ENCODE results near the gene RALBP1.

RALBP1 gene

DNA sequence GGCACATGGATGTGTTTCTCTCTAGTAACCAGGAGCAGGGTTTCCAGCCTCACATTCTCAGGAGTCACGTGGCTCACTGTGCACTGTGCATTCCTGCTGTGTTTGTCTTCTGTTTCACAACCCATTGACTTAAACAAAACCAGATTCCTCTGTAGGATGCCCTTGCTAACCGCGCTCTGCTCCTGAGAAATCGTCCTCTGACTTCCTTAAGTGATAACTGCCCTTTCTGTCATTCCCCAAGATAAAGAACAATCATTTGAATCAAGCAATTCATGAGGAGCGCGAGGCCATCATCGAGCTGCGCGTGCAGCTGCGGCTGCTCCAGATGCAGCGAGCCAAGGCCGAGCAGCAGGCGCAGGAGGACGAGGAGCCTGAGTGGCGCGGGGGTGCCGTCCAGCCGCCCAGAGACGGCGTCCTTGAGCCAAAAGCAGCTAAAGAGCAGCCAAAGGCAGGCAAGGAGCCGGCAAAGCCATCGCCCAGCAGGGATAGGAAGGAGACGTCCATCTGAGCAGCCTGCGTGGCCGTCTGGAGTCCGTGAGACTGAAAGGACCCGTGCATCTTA lies 60.2 kb downstream of the RALBP1 start:
- no peaks in the 10 kb centered on the region for H3K27me3 Mint-ChIP-seq
- H3K4me1 Mint-ChIP-seq: peaks cover 2% of the 10 kb centered on the region
- no peak for DNase-seq
- H3K9me3 Mint-ChIP-seq: no peaks in the 10 kb centered on the region
- no peak overlapping the region for H3K4me3 Mint-ChIP-seq
- no peak overlapping the region for H3K27ac Mint-ChIP-seq
- CTCF ChIA-PET: no interaction called here
- peaks cover 20% of the 10 kb centered on the region for H3K36me3 Mint-ChIP-seq

GRCh38 chr18:9536354-9537152 lies 61.2 kb downstream of the RALBP1 start:
- no peaks in the 10 kb centered on the region for H3K4me1 Mint-ChIP-seq
- peaks cover 19% of the 10 kb centered on the region for H3K36me3 Mint-ChIP-seq
- no peak overlapping the region for H3K4me3 Mint-ChIP-seq
- CTCF ChIA-PET: no interaction called here
- H3K27me3 Mint-ChIP-seq: no peaks in the 10 kb centered on the region
- no peaks in the 10 kb centered on the region for H3K9me3 Mint-ChIP-seq
- H3K27ac Mint-ChIP-seq: no peak overlapping the region
- DNase-seq: no peak

DNA sequence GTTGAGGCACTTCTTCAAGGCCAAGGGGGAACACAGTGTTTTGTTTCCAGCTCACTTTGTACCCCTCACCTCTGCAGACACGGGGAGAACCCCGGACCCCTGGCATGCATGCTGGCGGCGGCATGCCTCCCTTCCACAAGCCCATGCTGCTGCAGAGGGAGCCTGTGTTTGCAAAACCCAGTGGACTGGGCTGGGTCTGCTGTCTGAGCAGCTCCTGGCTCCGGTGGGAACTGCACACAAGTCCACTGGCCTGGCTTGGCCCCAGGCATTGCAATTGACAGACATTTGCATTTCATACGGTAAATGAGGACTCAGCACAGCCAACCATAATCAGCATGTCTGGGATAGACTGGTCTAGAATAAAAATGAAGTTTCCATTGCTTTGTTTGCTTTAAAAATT lies 62.4 kb downstream of the RALBP1 start:
- H3K4me1 Mint-ChIP-seq: no peaks in the 10 kb centered on the region
- H3K36me3 Mint-ChIP-seq: peaks cover 20% of the 10 kb centered on the region
- H3K9me3 Mint-ChIP-seq: no peaks in the 10 kb centered on the region
- DNase-seq: no peak
- no peak overlapping the region for H3K27ac Mint-ChIP-seq
- no peak overlapping the region for H3K4me3 Mint-ChIP-seq
- CTCF ChIA-PET: interaction anchor here (0.6 kb wide), 1 partner anchor 58 kb away, joined by 3 read pairs; no protein-coding TSS in a partner anchor
- no peaks in the 10 kb centered on the region for H3K27me3 Mint-ChIP-seq

DNA sequence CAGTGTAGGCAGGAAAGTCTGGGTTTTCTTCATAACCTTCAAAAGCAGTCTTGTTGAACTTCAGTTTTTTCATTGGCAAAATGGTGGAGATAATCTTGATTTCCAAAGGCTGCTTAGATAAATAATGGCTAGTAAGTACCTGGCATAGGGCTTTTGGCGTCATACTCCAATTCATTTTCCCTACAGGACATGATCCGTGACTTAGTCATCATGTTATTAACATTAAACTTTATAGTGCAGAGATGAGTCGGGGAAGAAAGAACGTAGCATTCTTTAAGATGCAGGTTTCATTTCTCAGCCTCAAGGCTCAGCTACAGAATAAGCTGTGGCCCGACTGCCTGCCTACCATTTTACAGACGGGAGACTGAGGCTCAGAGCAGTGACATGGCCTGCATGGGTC lies 64.0 kb downstream of the RALBP1 start:
- no peaks in the 10 kb centered on the region for H3K9me3 Mint-ChIP-seq
- no peak overlapping the region for H3K4me3 Mint-ChIP-seq
- DNase-seq: no peak
- CTCF ChIA-PET: no interaction called here
- H3K4me1 Mint-ChIP-seq: no peaks in the 10 kb centered on the region
- no peaks in the 10 kb centered on the region for H3K27me3 Mint-ChIP-seq
- no peak overlapping the region for H3K27ac Mint-ChIP-seq
- H3K36me3 Mint-ChIP-seq: peaks cover 15% of the 10 kb centered on the region

- no peaks in the 10 kb centered on the region for H3K27me3 Mint-ChIP-seq
- H3K4me1 Mint-ChIP-seq: no peaks in the 10 kb centered on the region
- H3K36me3 Mint-ChIP-seq: peaks cover 15% of the 10 kb centered on the region
- DNase-seq: no peak
- no peak overlapping the region for H3K27ac Mint-ChIP-seq
- CTCF ChIA-PET: no interaction called here
- no peak overlapping the region for H3K4me3 Mint-ChIP-seq
- no peaks in the 10 kb centered on the region for H3K9me3 Mint-ChIP-seq
These were observed 64.6 kb downstream of the RALBP1 start for GRCh38 chr18:9539938-9540337.

- Mint-ChIP-seq H3K27ac (no peak overlapping the region), H3K27me3 (no peaks in the 10 kb centered on the region), H3K4me3 (no peak overlapping the region), H3K4me1 (no peaks in the 10 kb centered on the region), H3K9me3 (no peaks in the 10 kb centered on the region), H3K36me3 (peaks cover 15% of the 10 kb centered on the region)
- CTCF ChIA-PET: no interaction called here
- DNase-seq: no peak
These were observed 67.6 kb downstream of the RALBP1 start for GRCh38 chr18:9542924-9543323.

DNA sequence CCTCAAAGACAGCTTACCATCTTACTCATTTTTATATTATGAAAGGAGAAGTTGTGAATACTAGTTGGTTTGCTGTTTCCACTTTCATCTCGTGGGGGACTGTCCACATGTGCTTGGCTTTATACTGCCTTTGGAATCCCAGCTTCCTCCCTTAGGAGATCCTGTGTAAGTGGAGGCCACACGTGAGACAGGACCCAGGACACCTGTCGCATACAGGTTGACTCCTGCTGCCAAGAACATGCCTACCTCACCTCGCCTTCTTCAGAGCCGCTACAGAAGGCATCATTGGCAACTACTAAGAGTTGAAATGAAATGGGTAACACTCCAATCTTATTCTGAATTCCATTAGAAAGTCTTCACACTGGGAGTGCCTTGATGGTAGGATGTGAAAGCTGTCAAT lies 69.7 kb downstream of the RALBP1 start:
- Mint-ChIP-seq H3K4me3 (no peak overlapping the region), H3K36me3 (peaks cover 23% of the 10 kb centered on the region), H3K27me3 (no peaks in the 10 kb centered on the region), H3K27ac (no peak overlapping the region), H3K4me1 (no peaks in the 10 kb centered on the region), H3K9me3 (no peaks in the 10 kb centered on the region)
- CTCF ChIA-PET: no interaction called here
- no peak for DNase-seq

GRCh38 chr18:9546468-9546867 lies 71.2 kb downstream of the RALBP1 start:
- H3K27me3 Mint-ChIP-seq: no peaks in the 10 kb centered on the region
- peaks cover 25% of the 10 kb centered on the region for H3K36me3 Mint-ChIP-seq

DNA sequence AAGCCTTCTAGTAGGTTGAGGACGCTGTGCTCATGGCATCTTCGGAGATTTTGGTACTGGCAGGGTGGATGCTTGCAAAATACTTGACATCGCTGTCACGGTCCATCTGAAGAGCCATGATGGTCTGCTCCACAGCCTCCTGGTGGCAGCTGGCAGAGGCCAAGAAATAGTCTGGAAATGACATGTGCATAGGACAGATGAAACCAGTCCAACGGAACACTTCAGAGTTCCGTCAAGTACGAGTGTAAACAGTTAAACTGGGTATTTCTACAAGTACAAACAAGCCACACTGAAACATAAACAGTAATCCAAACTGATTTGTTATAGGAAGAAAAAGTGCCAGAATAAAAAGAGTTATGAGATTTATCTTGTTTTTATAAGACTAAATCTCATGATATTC lies 72.5 kb downstream of the RALBP1 start:
- H3K9me3 Mint-ChIP-seq: peaks cover 2% of the 10 kb centered on the region

More at GRCh38 chr18:9546468-9546867, 71.2 kb downstream of the RALBP1 start:
- DNase-seq: no peak
- no peak overlapping the region for H3K4me3 Mint-ChIP-seq
- H3K27ac Mint-ChIP-seq: no peak overlapping the region
- CTCF ChIA-PET: no interaction called here
- H3K9me3 Mint-ChIP-seq: no peaks in the 10 kb centered on the region
- no peaks in the 10 kb centered on the region for H3K4me1 Mint-ChIP-seq

GRCh38 chr18:9549405-9549804 lies 74.1 kb downstream of the RALBP1 start:
- Mint-ChIP-seq H3K9me3 (peaks cover 3% of the 10 kb centered on the region), H3K27me3 (no peaks in the 10 kb centered on the region), H3K4me3 (no peak overlapping the region), H3K36me3 (peaks cover 44% of the 10 kb centered on the region), H3K4me1 (no peaks in the 10 kb centered on the region), H3K27ac (no peak overlapping the region)
- CTCF ChIA-PET: no interaction called here
- no peak for DNase-seq

More for the DNA sequence above, 72.5 kb downstream of the RALBP1 start:
- H3K4me3 Mint-ChIP-seq: no peak overlapping the region
- H3K27me3 Mint-ChIP-seq: no peaks in the 10 kb centered on the region
- CTCF ChIA-PET: no interaction called here
- DNase-seq: no peak
- no peak overlapping the region for H3K27ac Mint-ChIP-seq
- no peaks in the 10 kb centered on the region for H3K4me1 Mint-ChIP-seq
- peaks cover 33% of the 10 kb centered on the region for H3K36me3 Mint-ChIP-seq

DNA sequence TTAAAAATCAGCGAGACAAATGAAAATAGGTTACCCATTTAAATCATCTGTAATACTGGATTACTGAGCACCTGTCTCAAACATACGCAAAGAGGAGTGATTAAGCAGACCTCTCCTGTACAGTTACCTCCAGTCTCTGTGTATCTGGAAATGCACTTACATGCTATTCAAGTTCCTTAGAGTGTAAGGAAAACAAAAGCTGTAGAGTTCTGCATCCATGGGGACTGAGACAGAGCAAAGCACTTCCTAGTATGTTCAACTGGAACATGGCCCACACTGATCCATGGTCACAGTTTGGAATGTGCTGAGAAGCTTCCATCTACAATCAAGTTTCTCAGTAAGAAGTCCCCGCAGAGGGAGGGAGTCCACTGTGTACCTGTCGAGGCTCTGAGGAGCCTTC lies 75.1 kb downstream of the RALBP1 start:
- H3K4me3 Mint-ChIP-seq: no peak overlapping the region
- peaks cover 3% of the 10 kb centered on the region for H3K9me3 Mint-ChIP-seq
- CTCF ChIA-PET: no interaction called here
- no peak for DNase-seq
- no peaks in the 10 kb centered on the region for H3K4me1 Mint-ChIP-seq
- H3K36me3 Mint-ChIP-seq: peaks cover 50% of the 10 kb centered on the region
- no peak overlapping the region for H3K27ac Mint-ChIP-seq
- no peaks in the 10 kb centered on the region for H3K27me3 Mint-ChIP-seq

- CTCF ChIA-PET: no interaction called here
- peaks cover 3% of the 10 kb centered on the region for H3K9me3 Mint-ChIP-seq
These were observed 76.9 kb downstream of the RALBP1 start for GRCh38 chr18:9552191-9552590.

GRCh38 chr18:9552616-9553015 lies 77.3 kb downstream of the RALBP1 start:
- no peak overlapping the region for H3K4me3 Mint-ChIP-seq
- H3K36me3 Mint-ChIP-seq: peaks cover 54% of the 10 kb centered on the region
- no peak overlapping the region for H3K27ac Mint-ChIP-seq
- CTCF ChIA-PET: interaction anchor here (1.1 kb wide), 1 partner anchor 23 kb away, joined by 3 read pairs; no protein-coding TSS in a partner anchor
- H3K9me3 Mint-ChIP-seq: peaks cover 3% of the 10 kb centered on the region
- no peaks in the 10 kb centered on the region for H3K4me1 Mint-ChIP-seq
- no peaks in the 10 kb centered on the region for H3K27me3 Mint-ChIP-seq
- no peak for DNase-seq

More at GRCh38 chr18:9552191-9552590, 76.9 kb downstream of the RALBP1 start:
- Mint-ChIP-seq H3K27me3 (no peaks in the 10 kb centered on the region), H3K4me3 (no peak overlapping the region), H3K27ac (no peak overlapping the region), H3K4me1 (no peaks in the 10 kb centered on the region), H3K36me3 (peaks cover 55% of the 10 kb centered on the region)
- DNase-seq: no peak

DNA sequence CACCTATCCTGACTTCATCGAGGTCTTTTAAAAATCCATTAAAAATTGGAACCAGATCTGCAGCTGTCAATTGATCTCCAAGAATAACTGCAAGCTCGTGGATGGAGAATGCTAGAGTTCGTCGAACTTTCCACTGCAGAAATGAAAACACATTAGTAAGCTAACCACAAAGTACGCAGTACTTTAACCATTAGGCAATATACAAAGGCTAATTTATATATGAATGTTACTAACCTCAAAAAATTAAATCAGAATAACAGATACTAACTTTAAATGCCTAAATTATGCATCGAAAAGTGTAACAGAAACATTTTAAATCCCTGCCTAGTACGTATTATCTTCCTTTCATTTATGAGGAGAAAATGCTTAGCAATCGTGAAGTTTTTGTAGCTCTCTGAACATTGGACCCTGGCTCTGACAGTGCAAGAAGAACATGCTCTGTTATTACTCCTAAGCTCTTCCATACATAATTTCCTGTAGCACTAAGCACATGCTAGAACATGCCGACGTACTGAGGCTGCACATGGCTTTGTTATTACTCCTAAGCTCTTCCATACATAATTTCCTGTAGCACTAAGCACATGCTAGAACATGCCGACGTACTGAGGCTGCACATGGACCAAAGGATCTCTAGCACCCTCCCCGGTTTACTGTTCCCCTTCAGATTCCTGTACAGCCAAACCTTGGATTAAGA lies 82.1 kb downstream of the RALBP1 start:
- Mint-ChIP-seq H3K36me3 (peaks cover 44% of the 10 kb centered on the region), H3K4me1 (no peaks in the 10 kb centered on the region), H3K27me3 (no peaks in the 10 kb centered on the region), H3K27ac (no peak overlapping the region), H3K4me3 (no peak overlapping the region), H3K9me3 (peaks cover 3% of the 10 kb centered on the region)
- no peak for DNase-seq
- CTCF ChIA-PET: no interaction called here

All from activated naive CD4-positive, alpha-beta T cell treated with anti-CD3 and anti-CD28 coated beads, Interleukin-2, amount 10 ng/mL, durations not matched to agents 7 days and 5 days (primary cell).